Measurements from ENCODE around the gene MCMBP.

Gene MCMBP

DNA sequence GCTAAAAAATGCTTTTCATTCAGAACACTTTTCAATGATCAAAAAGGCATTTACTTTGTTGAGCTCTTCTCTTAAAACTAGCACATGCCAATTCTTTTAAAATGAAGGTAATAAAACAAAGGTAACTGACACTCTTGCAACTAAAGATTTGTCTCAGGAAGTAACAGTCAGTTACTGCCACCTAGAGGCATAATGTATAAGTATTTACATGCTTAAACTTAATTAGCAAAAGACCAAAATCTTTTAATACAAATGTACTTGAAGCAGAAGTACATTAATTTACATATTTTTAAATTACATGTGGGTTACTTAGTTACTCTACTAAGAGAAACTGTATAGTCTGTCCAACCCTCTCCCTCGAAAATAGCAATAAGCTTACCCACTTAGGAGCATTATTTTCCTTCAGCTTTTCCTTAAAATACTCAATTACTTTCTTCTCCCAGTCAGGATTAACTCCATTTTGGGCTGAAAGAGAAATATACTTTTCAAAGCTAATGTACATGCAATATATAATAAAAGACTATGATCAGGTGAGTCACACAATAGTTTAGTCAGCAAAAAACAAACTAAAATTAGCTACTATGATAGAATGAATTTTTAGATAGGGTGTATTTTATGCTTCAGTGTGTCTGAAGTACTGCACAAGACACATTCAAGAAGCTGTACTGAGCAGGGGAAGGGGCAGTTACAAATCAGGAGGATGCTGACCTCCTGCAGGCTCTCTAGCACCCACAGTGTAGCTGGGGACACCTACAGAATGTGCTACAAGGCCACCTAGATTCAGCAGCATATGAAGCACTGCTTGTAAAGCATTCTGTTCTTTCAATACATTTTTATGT lies 13.0 kb downstream of the MCMBP start:
- H3K36me3 ChIP-seq (ENCODE audit: control insufficient read depth in 2 of 2, insufficient read depth in 2 of 2, low read length in 2 of 2), result peaks cover 0 to 9% of the 10 kb centered on the region in 2 donors
- H3K9ac ChIP-seq (ENCODE audit: low read length in 2 of 2), result no peak overlapping the region
- no peaks in the 10 kb centered on the region for H3K27me3 ChIP-seq (ENCODE audit: control insufficient read depth in 1 of 2, insufficient read depth in 2 of 2, low read length in 2 of 2)
- no peaks in the 10 kb centered on the region for H3K9me3 ChIP-seq (ENCODE audit: control insufficient read depth in 2 of 2, low read length in 2 of 2)
- no peak overlapping the region for H3K4me3 ChIP-seq (ENCODE audit: low read length in 2 of 2)
- no peak overlapping the region for H3K27ac ChIP-seq (ENCODE audit: low read length)
- H3K4me1 ChIP-seq (ENCODE audit: control insufficient read depth, insufficient read depth, low read length), result no peaks in the 10 kb centered on the region

DNA sequence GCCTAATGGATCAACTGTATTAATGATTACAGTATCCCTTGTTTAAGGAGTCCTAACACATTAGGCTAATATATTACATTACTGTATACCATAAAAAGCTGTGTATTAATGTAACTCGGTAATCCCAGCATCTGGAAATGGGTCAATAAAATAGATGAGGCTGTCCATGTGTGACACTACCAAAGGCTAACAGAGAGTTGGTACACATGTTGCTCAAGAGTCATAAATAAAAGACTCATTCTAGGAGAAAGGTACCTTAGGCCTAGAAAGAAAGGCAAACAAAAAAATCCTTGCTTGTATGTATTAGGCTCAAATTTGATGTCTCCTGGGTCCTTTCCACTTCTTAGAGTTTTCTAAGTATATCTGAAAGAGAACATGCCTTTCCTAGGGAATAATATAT lies 14.6 kb downstream of the MCMBP start:
- no peaks in the 10 kb centered on the region for H3K27me3 ChIP-seq (ENCODE audit: control insufficient read depth in 1 of 2, insufficient read depth in 2 of 2, low read length in 2 of 2)
- H3K4me1 ChIP-seq (ENCODE audit: control insufficient read depth, insufficient read depth, low read length), result no peaks in the 10 kb centered on the region
- no peak overlapping the region for H3K27ac ChIP-seq (ENCODE audit: low read length)
- no peaks in the 10 kb centered on the region for H3K9me3 ChIP-seq (ENCODE audit: control insufficient read depth in 2 of 2, low read length in 2 of 2)
- H3K9ac ChIP-seq (ENCODE audit: low read length in 2 of 2), result no peak overlapping the region
- peaks cover 0 to 17% of the 10 kb centered on the region in 2 donors for H3K36me3 ChIP-seq (ENCODE audit: control insufficient read depth in 2 of 2, insufficient read depth in 2 of 2, low read length in 2 of 2)
- no peak overlapping the region for H3K4me3 ChIP-seq (ENCODE audit: low read length in 2 of 2)

DNA sequence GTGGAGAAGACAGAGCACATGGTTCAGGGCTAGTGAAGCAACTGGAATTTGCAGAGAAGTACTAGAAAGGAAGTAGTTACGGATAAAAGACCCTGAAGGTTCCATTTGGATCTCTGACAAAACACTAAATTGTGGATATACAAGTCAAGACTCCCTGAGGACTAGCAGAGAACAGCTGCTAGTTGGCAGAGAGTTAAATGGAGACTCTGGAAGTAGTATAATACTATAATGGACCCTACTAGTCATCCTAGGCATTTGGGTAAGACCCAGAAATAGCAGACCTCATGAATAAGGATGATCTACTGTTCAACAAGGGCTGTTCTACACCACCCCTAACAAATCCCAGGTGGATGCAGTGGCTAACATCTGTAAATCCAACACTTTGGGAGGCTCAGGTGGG lies 19.1 kb downstream of the MCMBP start:
- Histone ChIP-seq H3K4me1 (ENCODE audit: control insufficient read depth, insufficient read depth, low read length) (no peaks in the 10 kb centered on the region), H3K4me3 (ENCODE audit: low read length in 2 of 2) (no peak overlapping the region), H3K9me3 (ENCODE audit: control insufficient read depth in 2 of 2, low read length in 2 of 2) (no peaks in the 10 kb centered on the region), H3K9ac (ENCODE audit: low read length in 2 of 2) (no peak overlapping the region), H3K27me3 (ENCODE audit: control insufficient read depth in 1 of 2, insufficient read depth in 2 of 2, low read length in 2 of 2) (no peaks in the 10 kb centered on the region), H3K27ac (ENCODE audit: low read length) (no peak overlapping the region), H3K36me3 (ENCODE audit: control insufficient read depth in 2 of 2, insufficient read depth in 2 of 2, low read length in 2 of 2) (peaks cover 10 to 30% of the 10 kb centered on the region in 2 donors)

DNA sequence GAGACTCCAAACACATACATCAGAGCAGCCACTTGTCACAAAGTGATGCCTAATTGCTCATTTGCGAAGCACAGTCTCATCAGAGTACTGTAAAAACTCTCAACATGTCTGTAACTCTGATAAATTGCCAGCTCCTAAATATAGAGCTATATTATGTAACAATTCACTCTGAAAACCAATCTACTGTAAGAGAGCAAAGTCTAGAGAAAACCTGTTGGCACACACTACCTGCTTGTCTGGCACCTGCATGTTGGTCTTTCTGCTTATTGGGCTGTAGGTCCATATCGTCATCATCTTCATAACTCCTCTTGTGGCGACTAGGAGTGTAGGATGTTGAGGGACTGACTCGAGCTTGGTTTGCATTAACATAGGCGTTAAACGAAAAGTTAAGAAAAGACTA lies 19.8 kb downstream of the MCMBP start:
- Histone ChIP-seq H3K9me3 (ENCODE audit: control insufficient read depth in 2 of 2, low read length in 2 of 2) (no peaks in the 10 kb centered on the region), H3K27ac (ENCODE audit: low read length) (no peak overlapping the region), H3K4me3 (ENCODE audit: low read length in 2 of 2) (no peak overlapping the region), H3K27me3 (ENCODE audit: control insufficient read depth in 1 of 2, insufficient read depth in 2 of 2, low read length in 2 of 2) (no peaks in the 10 kb centered on the region), H3K9ac (ENCODE audit: low read length in 2 of 2) (no peak overlapping the region), H3K4me1 (ENCODE audit: control insufficient read depth, insufficient read depth, low read length) (no peaks in the 10 kb centered on the region), H3K36me3 (ENCODE audit: control insufficient read depth in 2 of 2, insufficient read depth in 2 of 2, low read length in 2 of 2) (peaks cover 10 to 30% of the 10 kb centered on the region in 2 donors)

DNA sequence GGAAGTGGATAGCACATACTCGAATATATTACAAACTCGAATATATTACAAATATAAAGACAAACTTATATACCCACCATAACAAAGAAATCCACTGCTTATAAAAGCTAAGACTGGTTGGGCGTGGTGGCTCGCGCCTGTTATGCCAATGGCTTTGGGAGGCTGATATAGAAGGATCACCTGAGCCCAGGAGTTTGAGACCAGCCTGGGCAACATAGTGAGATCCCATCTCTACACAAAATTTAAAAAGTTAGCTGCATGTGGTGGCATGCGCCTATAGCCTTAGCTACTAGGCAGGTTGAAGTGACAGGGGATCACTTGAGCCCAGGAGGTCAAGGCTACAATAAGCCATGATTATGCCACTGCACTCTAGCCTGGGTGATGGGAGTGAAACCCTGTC lies 20.4 kb downstream of the MCMBP start:
- no peak overlapping the region for H3K9ac ChIP-seq (ENCODE audit: low read length in 2 of 2)
- no peaks in the 10 kb centered on the region for H3K4me1 ChIP-seq (ENCODE audit: control insufficient read depth, insufficient read depth, low read length)
- no peak overlapping the region for H3K27ac ChIP-seq (ENCODE audit: low read length)
- H3K27me3 ChIP-seq (ENCODE audit: control insufficient read depth in 1 of 2, insufficient read depth in 2 of 2, low read length in 2 of 2), result no peaks in the 10 kb centered on the region
- H3K4me3 ChIP-seq (ENCODE audit: low read length in 2 of 2), result no peak overlapping the region
- H3K9me3 ChIP-seq (ENCODE audit: control insufficient read depth in 2 of 2, low read length in 2 of 2), result no peaks in the 10 kb centered on the region
- H3K36me3 ChIP-seq (ENCODE audit: control insufficient read depth in 2 of 2, insufficient read depth in 2 of 2, low read length in 2 of 2), result peaks cover 10 to 30% of the 10 kb centered on the region in 2 donors

DNA sequence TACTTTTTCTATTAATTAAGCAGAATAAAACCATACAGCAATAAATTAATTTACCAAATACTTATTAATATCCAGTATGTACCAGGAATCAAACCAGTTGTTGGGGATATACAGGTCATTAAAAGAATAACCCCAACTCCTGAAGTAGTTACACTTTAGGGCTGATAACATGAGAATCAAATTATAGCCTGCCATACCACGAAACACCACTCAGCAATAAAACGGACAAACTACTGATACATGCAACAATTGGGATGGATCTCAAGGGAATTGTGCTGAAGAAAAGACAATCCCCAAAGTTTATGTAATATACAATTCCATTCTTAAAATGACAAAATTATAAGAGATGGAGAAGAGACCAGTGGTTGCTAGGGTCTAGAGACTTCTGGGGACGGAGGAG lies 22.7 kb downstream of the MCMBP start:
- Histone ChIP-seq H3K36me3 (ENCODE audit: control insufficient read depth in 2 of 2, insufficient read depth in 2 of 2, low read length in 2 of 2) (peaks cover 24 to 32% of the 10 kb centered on the region in 2 donors), H3K27ac (ENCODE audit: low read length) (no peak overlapping the region), H3K27me3 (ENCODE audit: control insufficient read depth in 1 of 2, insufficient read depth in 2 of 2, low read length in 2 of 2) (no peaks in the 10 kb centered on the region), H3K4me1 (ENCODE audit: control insufficient read depth, insufficient read depth, low read length) (no peaks in the 10 kb centered on the region), H3K9ac (ENCODE audit: low read length in 2 of 2) (no peak overlapping the region), H3K4me3 (ENCODE audit: low read length in 2 of 2) (no peak overlapping the region), H3K9me3 (ENCODE audit: control insufficient read depth in 2 of 2, low read length in 2 of 2) (no peaks in the 10 kb centered on the region)

DNA sequence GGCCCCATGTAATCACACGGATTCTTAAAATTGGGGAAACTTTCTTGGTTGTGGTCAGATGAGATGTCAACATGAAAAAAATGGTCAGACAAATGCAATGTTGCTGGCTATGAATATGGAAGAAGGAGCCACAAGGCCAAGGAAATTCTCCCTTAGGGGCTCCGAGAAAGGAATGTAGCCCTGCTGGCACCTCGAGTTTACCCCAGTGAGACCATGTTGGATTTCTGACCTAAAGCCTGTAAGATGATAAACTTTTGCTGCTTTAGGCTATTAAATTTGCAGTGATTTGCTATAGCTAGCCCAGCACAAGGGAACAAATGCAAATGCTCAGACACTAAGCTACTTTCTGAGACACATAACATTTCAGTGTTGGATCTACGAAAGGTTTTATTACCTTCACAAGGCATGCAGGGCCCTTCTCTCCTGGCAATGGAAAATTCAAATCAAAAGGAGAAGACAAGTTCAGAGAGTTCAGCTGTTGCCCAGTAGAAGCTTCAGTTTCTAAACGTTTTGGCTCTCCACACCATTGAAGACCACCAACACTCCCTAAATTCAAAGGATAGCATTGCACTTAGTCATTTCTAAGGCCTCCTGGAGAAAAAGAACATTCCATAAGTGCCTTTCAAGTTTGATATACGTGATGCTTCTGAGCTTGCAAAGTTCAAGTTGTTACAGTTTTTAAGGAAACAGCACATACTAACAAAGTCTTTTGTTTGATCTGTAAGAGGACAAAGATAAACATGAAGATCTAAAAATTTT lies 23.4 kb downstream of the MCMBP start:
- Histone ChIP-seq H3K36me3 (ENCODE audit: control insufficient read depth in 2 of 2, insufficient read depth in 2 of 2, low read length in 2 of 2) (peaks cover 29 to 37% of the 10 kb centered on the region in 2 donors), H3K27me3 (ENCODE audit: control insufficient read depth in 1 of 2, insufficient read depth in 2 of 2, low read length in 2 of 2) (no peaks in the 10 kb centered on the region), H3K4me1 (ENCODE audit: control insufficient read depth, insufficient read depth, low read length) (no peaks in the 10 kb centered on the region), H3K27ac (ENCODE audit: low read length) (no peak overlapping the region), H3K4me3 (ENCODE audit: low read length in 2 of 2) (no peak overlapping the region), H3K9me3 (ENCODE audit: control insufficient read depth in 2 of 2, low read length in 2 of 2) (no peaks in the 10 kb centered on the region), H3K9ac (ENCODE audit: low read length in 2 of 2) (no peak overlapping the region)

DNA sequence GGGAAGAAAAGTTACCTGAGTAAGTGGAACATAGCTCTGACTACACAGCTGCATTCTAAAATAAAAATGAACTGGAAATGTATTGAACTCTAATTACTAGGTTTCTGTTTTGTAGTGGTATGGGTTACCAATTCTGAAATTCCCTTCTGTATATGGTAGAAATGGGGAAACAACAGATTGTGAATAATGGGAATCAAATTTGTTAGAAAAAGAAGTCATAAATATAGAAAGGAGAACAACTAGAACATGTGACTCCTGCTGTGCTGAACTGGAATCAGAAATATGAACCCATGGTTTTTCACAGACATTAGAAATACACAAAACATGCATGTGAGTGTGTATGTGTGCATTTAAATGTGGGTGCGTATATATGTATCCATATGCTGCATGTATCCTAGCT lies 27.0 kb downstream of the MCMBP start:
- H3K27ac ChIP-seq (ENCODE audit: low read length), result no peak overlapping the region
- no peaks in the 10 kb centered on the region for H3K27me3 ChIP-seq (ENCODE audit: control insufficient read depth in 1 of 2, insufficient read depth in 2 of 2, low read length in 2 of 2)
- H3K4me1 ChIP-seq (ENCODE audit: control insufficient read depth, insufficient read depth, low read length), result no peaks in the 10 kb centered on the region
- H3K9ac ChIP-seq (ENCODE audit: low read length in 2 of 2), result no peak overlapping the region
- H3K36me3 ChIP-seq (ENCODE audit: control insufficient read depth in 2 of 2, insufficient read depth in 2 of 2, low read length in 2 of 2), result peaks cover 48 to 53% of the 10 kb centered on the region in 2 donors
- H3K9me3 ChIP-seq (ENCODE audit: control insufficient read depth in 2 of 2, low read length in 2 of 2), result no peaks in the 10 kb centered on the region
- H3K4me3 ChIP-seq (ENCODE audit: low read length in 2 of 2), result no peak overlapping the region

DNA sequence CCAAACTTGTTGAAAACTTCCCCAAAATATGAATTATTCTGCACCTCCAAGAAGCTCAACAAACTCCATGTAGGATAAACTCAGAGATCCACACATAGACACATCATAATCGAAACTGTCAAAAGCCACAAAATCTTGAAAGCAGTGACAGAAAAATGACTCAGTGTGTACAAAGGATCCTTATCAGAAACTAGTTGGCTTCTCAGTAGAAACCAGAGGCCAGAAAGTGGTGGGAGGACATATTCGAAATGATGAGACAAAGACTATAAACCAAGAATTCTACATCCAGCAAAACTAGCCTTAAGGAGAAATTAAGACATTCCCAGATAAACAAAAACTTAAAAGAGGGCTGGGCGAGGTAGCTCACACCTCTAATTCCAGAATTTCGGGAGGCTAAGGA lies 38.5 kb downstream of the MCMBP start:
- H3K36me3 ChIP-seq (ENCODE audit: control insufficient read depth in 2 of 2, insufficient read depth in 2 of 2, low read length in 2 of 2), result peaks cover 29 to 43% of the 10 kb centered on the region in 2 donors

DNA sequence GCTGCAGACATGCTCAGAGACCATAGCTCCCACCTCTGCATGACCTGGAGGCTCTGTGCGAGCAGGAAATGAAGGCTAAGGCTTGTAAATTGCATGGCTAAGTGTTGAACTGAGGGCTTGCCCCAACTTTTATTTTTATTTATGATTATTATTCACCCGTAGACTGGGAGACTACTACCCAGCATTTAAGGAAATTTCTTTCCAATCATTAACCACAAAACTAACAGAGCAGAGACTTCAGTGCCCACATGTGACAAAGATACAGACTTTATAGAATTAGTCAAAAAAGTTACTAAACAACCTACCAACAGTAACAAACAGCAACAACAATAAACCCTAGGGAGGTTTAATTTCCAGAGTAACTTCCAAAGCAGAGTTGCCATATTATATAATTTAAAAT lies 39.7 kb downstream of the MCMBP start:
- Histone ChIP-seq H3K27me3 (ENCODE audit: control insufficient read depth in 1 of 2, insufficient read depth in 2 of 2, low read length in 2 of 2) (no peaks in the 10 kb centered on the region), H3K9me3 (ENCODE audit: control insufficient read depth in 2 of 2, low read length in 2 of 2) (no peaks in the 10 kb centered on the region), H3K4me3 (ENCODE audit: low read length in 2 of 2) (no peak overlapping the region), H3K27ac (ENCODE audit: low read length) (no peak overlapping the region), H3K9ac (ENCODE audit: low read length in 2 of 2) (no peak overlapping the region), H3K4me1 (ENCODE audit: control insufficient read depth, insufficient read depth, low read length) (no peaks in the 10 kb centered on the region), H3K36me3 (ENCODE audit: control insufficient read depth in 2 of 2, insufficient read depth in 2 of 2, low read length in 2 of 2) (peaks cover 25 to 37% of the 10 kb centered on the region in 2 donors)

More for the DNA sequence above, 38.5 kb downstream of the MCMBP start:
- Histone ChIP-seq H3K27me3 (ENCODE audit: control insufficient read depth in 1 of 2, insufficient read depth in 2 of 2, low read length in 2 of 2) (no peaks in the 10 kb centered on the region), H3K4me1 (ENCODE audit: control insufficient read depth, insufficient read depth, low read length) (no peaks in the 10 kb centered on the region), H3K27ac (ENCODE audit: low read length) (no peak overlapping the region), H3K4me3 (ENCODE audit: low read length in 2 of 2) (no peak overlapping the region), H3K9me3 (ENCODE audit: control insufficient read depth in 2 of 2, low read length in 2 of 2) (no peaks in the 10 kb centered on the region), H3K9ac (ENCODE audit: low read length in 2 of 2) (no peak overlapping the region)

DNA sequence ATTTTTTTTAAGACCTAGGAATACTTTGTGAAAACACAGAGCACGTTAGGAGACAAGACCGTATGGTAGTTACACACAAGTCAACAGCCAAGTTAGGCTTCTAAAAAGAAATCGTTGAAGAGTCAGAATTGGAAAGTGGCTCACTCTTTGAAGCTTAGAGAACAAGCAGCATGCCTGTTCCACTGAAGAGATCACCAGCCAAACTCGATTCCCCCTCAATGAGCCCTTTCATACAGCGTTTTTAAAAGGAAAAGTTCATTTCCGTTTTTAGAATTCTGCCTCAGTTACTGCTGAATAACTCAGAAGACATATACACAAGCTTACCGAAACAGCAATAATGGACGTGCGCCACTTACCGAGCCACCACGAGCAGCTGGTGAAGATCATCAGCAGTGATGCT lies 41.0 kb downstream of the MCMBP start:
- Histone ChIP-seq H3K36me3 (ENCODE audit: control insufficient read depth in 2 of 2, insufficient read depth in 2 of 2, low read length in 2 of 2) (peaks cover 27 to 39% of the 10 kb centered on the region in 2 donors), H3K27me3 (ENCODE audit: control insufficient read depth in 1 of 2, insufficient read depth in 2 of 2, low read length in 2 of 2) (no peaks in the 10 kb centered on the region)

More for the DNA sequence above, 41.0 kb downstream of the MCMBP start:
- Histone ChIP-seq H3K4me3 (ENCODE audit: low read length in 2 of 2) (no peak overlapping the region), H3K4me1 (ENCODE audit: control insufficient read depth, insufficient read depth, low read length) (no peaks in the 10 kb centered on the region), H3K27ac (ENCODE audit: low read length) (no peak overlapping the region), H3K9ac (ENCODE audit: low read length in 2 of 2) (no peak overlapping the region), H3K9me3 (ENCODE audit: control insufficient read depth in 2 of 2, low read length in 2 of 2) (no peaks in the 10 kb centered on the region)
